Measurements from ENCODE around the gene FGB.

- TF ChIP-seq, protein P1, sequence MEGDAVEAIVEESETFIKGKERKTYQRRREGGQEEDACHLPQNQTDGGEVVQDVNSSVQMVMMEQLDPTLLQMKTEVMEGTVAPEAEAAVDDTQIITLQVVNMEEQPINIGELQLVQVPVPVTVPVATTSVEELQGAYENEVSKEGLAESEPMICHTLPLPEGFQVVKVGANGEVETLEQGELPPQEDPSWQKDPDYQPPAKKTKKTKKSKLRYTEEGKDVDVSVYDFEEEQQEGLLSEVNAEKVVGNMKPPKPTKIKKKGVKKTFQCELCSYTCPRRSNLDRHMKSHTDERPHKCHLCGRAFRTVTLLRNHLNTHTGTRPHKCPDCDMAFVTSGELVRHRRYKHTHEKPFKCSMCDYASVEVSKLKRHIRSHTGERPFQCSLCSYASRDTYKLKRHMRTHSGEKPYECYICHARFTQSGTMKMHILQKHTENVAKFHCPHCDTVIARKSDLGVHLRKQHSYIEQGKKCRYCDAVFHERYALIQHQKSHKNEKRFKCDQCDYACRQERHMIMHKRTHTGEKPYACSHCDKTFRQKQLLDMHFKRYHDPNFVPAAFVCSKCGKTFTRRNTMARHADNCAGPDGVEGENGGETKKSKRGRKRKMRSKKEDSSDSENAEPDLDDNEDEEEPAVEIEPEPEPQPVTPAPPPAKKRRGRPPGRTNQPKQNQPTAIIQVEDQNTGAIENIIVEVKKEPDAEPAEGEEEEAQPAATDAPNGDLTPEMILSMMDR (IDR thresholded peaks at IDR 0.05; ENCODE audit: low read length) = no peak
- no peak for TF ChIP-seq EZH2 (optimal IDR thresholded peaks at IDR 0.05; ENCODE audit: low read depth, low read length)
- TF ChIP-seq EZH2phosphoT487 (IDR thresholded peaks at IDR 0.05; ENCODE audit: low read length) = no peak
Measured at GRCh38 chr4:154577324-154577723, 14.5 kb downstream of the FGB start.

All from MM.1S (cell line).